HEK293T (cell line): ENCODE measurements around the gene CUL2.

ENCODE experiments used
- CTCF ChIA-PET: fragments of 350-600 bp; formaldehyde crosslinking; extraction: SDS; loops from one replicate; lab custom pipeline; 2021; ENCODE audit warnings: antibody characterized with exemption, inconsistent platforms; lab: Yijun Ruan, JAX
- POLR2A ChIA-PET: fragments of 350-600 bp; formaldehyde crosslinking; extraction: SDS; loops from one replicate; lab custom pipeline; 2020; ENCODE audit warnings: antibody characterized with exemption, inconsistent platforms; lab: Yijun Ruan, JAX
- DNase-seq: peaks from one replicate; pipeline ENCODE4 v3.0.0; 2012; ENCODE audit warnings: mixed read lengths; ENCODE audit errors: extremely low spot score
- ARNT ChIP-seq: fragments of 450-650 bp; IDR thresholded peaks from 2 replicates; pipeline ENCODE4 v1.6.1; 2017; ENCODE audit warnings: mild to moderate bottlenecking
- BHLHE40 ChIP-seq: fragments of 450-650 bp; IDR thresholded peaks from 2 replicates; pipeline ENCODE4 v1.6.1; 2016; ENCODE audit warnings: mild to moderate bottlenecking, moderate library complexity, borderline replicate concordance
- CTBP1 ChIP-seq: fragments of 450-650 bp; IDR thresholded peaks from 2 replicates; pipeline ENCODE4 v1.6.1; 2016; ENCODE audit warnings: borderline replicate concordance
- ELF4 ChIP-seq: fragments of 450-650 bp; IDR thresholded peaks from 2 replicates; pipeline ENCODE4 v1.6.1; 2017; ENCODE audit warnings: antibody characterized with exemption
- FOXA1 ChIP-seq: fragments of 450-650 bp; IDR thresholded peaks from 2 replicates; pipeline ENCODE4 v1.6.1; 2016; ENCODE audit warnings: mild to moderate bottlenecking
- FOXK2 ChIP-seq: fragments of 450-650 bp; IDR thresholded peaks from 2 replicates; pipeline ENCODE4 v1.6.1; 2016; ENCODE audit warnings: mild to moderate bottlenecking
- FOXM1 ChIP-seq: fragments of 450-650 bp; IDR thresholded peaks from 2 replicates; pipeline ENCODE4 v1.6.1; 2017; ENCODE audit warnings: mild to moderate bottlenecking, borderline replicate concordance
- HDGF ChIP-seq: fragments of 450-650 bp; IDR thresholded peaks from 2 replicates; pipeline ENCODE4 v1.6.1; 2017; ENCODE audit warnings: antibody characterized with exemption, borderline replicate concordance
- L3MBTL2 ChIP-seq: fragments of 450-650 bp; conservative IDR thresholded peaks from 2 replicates; pipeline ENCODE4 v1.6.1; 2016; ENCODE audit warnings: mild to moderate bottlenecking
- LEF1 ChIP-seq: fragments of 450-650 bp; IDR thresholded peaks from 2 replicates; pipeline ENCODE4 v1.6.1; 2017; ENCODE audit warnings: mild to moderate bottlenecking, borderline replicate concordance
- NFRKB ChIP-seq: fragments of 450-650 bp; IDR thresholded peaks from 2 replicates; pipeline ENCODE4 v1.6.1; 2016; ENCODE audit warnings: mild to moderate bottlenecking, moderate library complexity
- PKNOX1 ChIP-seq: fragments of 450-650 bp; IDR thresholded peaks from 2 replicates; pipeline ENCODE4 v1.6.1; 2016
- SP1 ChIP-seq: fragments of 450-650 bp; IDR thresholded peaks from 2 replicates; pipeline ENCODE4 v1.6.1; 2017
- SUZ12 ChIP-seq: fragments of 450-650 bp; IDR thresholded peaks from 2 replicates; pipeline ENCODE4 v1.6.1; 2016; ENCODE audit warnings: mild to moderate bottlenecking
- TARDBP ChIP-seq: fragments of 450-650 bp; IDR thresholded peaks from 2 replicates; pipeline ENCODE4 v1.6.1; 2016
- ZNF384 ChIP-seq: fragments of 450-650 bp; IDR thresholded peaks from 2 replicates; pipeline ENCODE4 v1.6.1; 2016

The CUL2 gene

GRCh38 chr10:35040760-35041501 lies 49.2 kb downstream of the CUL2 start:
- peak; percentile 5 for DNase-seq
- ChIA-PET CTCF (interaction anchor here (0.5 to 0.7 kb wide), 3 partner anchors 46 to 471 kb away, joined by 3 to 4 read pairs (median 3); no protein-coding TSS in a partner anchor), POLR2A (no interaction called here)
- TF ChIP-seq FOXA1 (no peak), L3MBTL2 (no peak), SUZ12 (no peak), LEF1 (no peak), PKNOX1 (no peak), FOXK2 (no peak), HDGF (no peak), ZNF384 (no peak), SP1 (no peak), ARNT (no peak)

GRCh38 chr10:35037104-35037503 lies 53.0 kb downstream of the CUL2 start:
- TF ChIP-seq L3MBTL2 (no peak), FOXM1 (no peak), FOXA1 (no peak), CTBP1 (no peak), FOXK2 (no peak), TARDBP (no peak), HDGF (no peak), ZNF384 (no peak), SUZ12 (no peak)
- CTCF ChIA-PET, result no interaction called here
- POLR2A ChIA-PET, result no interaction called here
- DNase-seq, result no peak

- TF ChIP-seq ZNF384, result no peak
- TF ChIP-seq FOXA1, result no peak
- no peak for TF ChIP-seq FOXM1
- TF ChIP-seq BHLHE40, result no peak
- TF ChIP-seq FOXK2, result no peak
- TF ChIP-seq SUZ12, result no peak
- TF ChIP-seq TARDBP, result no peak
- TF ChIP-seq L3MBTL2, result no peak
- ChIA-PET CTCF (no interaction called here), POLR2A (no interaction called here)
- DNase-seq, result no peak
These were observed 54.5 kb downstream of the CUL2 start for GRCh38 chr10:35035606-35036005.

GRCh38 chr10:35027567-35027966 lies 62.6 kb downstream of the CUL2 start:
- no peak for DNase-seq

GRCh38 chr10:35025916-35026315 lies 64.2 kb downstream of the CUL2 start:
- ChIA-PET CTCF (no interaction called here), POLR2A (no interaction called here)
- TF ChIP-seq ELF4 (no peak), BHLHE40 (no peak), TARDBP (no peak), ZNF384 (no peak), PKNOX1 (no peak), CTBP1 (no peak), HDGF (no peak), FOXM1 (no peak), L3MBTL2 (no peak), NFRKB (no peak), ARNT (no peak), LEF1 (no peak), FOXA1 (no peak), FOXK2 (no peak), SP1 (no peak), SUZ12 (no peak)
- DNase-seq, result no peak

More at GRCh38 chr10:35027567-35027966, 62.6 kb downstream of the CUL2 start:
- ChIA-PET CTCF (interaction anchor here (1.5 kb wide), 1 partner anchor 32 kb away, joined by 8 read pairs; no protein-coding TSS in a partner anchor), POLR2A (no interaction called here)
- TF ChIP-seq L3MBTL2 (no peak), ARNT (no peak), ELF4 (no peak), ZNF384 (no peak), LEF1 (no peak), SUZ12 (no peak), TARDBP (no peak), FOXA1 (no peak), FOXK2 (no peak), SP1 (no peak), PKNOX1 (no peak), FOXM1 (no peak), NFRKB (no peak), CTBP1 (no peak), HDGF (no peak), BHLHE40 (no peak)

- no peak for TF ChIP-seq SP1
- TF ChIP-seq LEF1, result no peak
- no peak for TF ChIP-seq L3MBTL2
- DNase-seq, result no peak
- ChIA-PET CTCF (no interaction called here), POLR2A (no interaction called here)
These were observed 69.7 kb downstream of the CUL2 start for GRCh38 chr10:35020481-35020880.
